ENCODE measurements around the gene HOXC4. TPM values are rescaled to one million over a fixed set of nuclear protein-coding genes. Genes with fewer than 3 reads are reported as not detected.

Gene HOXC4
- total RNA-seq, 4 donors from 2014 or later, result 1.1 to 3.1 (median 1.3) TPM

GRCh38 chr12:54042970-54043853, 10.4 kb upstream of the HOXC4 start:
- 61 to 69% methylated on average over 4 to 5 of the region's 6 CpGs for WGBS, 2 donors
- H3K4me1 ChIP-seq, result peaks cover 3 to 86% (median 11%) of the 10 kb centered on the region in 3 donors
- no peaks in the 10 kb centered on the region for H3K9me3 ChIP-seq
- no peak overlapping the region for H3K4me3 ChIP-seq
- H3K27me3 ChIP-seq, result peaks cover 0 to 82% (median 3%) of the 10 kb centered on the region in 4 donors
- H3K27ac ChIP-seq, result no peak overlapping the region
- TF ChIP-seq, protein P1, sequence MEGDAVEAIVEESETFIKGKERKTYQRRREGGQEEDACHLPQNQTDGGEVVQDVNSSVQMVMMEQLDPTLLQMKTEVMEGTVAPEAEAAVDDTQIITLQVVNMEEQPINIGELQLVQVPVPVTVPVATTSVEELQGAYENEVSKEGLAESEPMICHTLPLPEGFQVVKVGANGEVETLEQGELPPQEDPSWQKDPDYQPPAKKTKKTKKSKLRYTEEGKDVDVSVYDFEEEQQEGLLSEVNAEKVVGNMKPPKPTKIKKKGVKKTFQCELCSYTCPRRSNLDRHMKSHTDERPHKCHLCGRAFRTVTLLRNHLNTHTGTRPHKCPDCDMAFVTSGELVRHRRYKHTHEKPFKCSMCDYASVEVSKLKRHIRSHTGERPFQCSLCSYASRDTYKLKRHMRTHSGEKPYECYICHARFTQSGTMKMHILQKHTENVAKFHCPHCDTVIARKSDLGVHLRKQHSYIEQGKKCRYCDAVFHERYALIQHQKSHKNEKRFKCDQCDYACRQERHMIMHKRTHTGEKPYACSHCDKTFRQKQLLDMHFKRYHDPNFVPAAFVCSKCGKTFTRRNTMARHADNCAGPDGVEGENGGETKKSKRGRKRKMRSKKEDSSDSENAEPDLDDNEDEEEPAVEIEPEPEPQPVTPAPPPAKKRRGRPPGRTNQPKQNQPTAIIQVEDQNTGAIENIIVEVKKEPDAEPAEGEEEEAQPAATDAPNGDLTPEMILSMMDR (IDR thresholded peaks at IDR 0.05), result no peak
- TF ChIP-seq POLR2A (IDR thresholded peaks at IDR 0.05), result no peak
- no peaks in the 10 kb centered on the region for H3K36me3 ChIP-seq
- intact Hi-C loops (cut with DNase I), result no loop called here
- DNase-seq, result no peak

- Histone ChIP-seq H3K36me3 (no peaks in the 10 kb centered on the region), H3K27me3 (peaks cover 0 to 80% (median 3%) of the 10 kb centered on the region in 4 donors), H3K4me3 (no peak overlapping the region), H3K9me3 (no peaks in the 10 kb centered on the region), H3K4me1 (peaks cover 0 to 86% (median 3%) of the 10 kb centered on the region in 3 donors), H3K27ac (no peak overlapping the region)
- 30 to 61% methylated on average over 5 of the region's 5 CpGs for WGBS, 2 donors
- intact Hi-C loops (cut with DNase I), result no loop called here
- TF ChIP-seq POLR2A (IDR thresholded peaks at IDR 0.05), result no peak
- TF ChIP-seq, protein P1 (IDR thresholded peaks at IDR 0.05), result no peak
- no peak for DNase-seq
These were observed 9.1 kb upstream of the HOXC4 start for GRCh38 chr12:54044425-54045103.

GRCh38 chr12:54045401-54045800, 8.2 kb upstream of the HOXC4 start:
- Histone ChIP-seq H3K4me1 (peaks cover 0 to 86% (median 3%) of the 10 kb centered on the region in 3 donors), H3K27me3 (peaks cover 0 to 78% (median 3%) of the 10 kb centered on the region in 4 donors), H3K27ac (no peak overlapping the region), H3K4me3 (no peak overlapping the region), H3K9me3 (no peaks in the 10 kb centered on the region), H3K36me3 (no peaks in the 10 kb centered on the region)
- intact Hi-C loops (cut with DNase I), result no loop called here
- no peak for TF ChIP-seq POLR2A (IDR thresholded peaks at IDR 0.05)
- TF ChIP-seq, protein P1 (IDR thresholded peaks at IDR 0.05), result no peak
- no peak for DNase-seq

DNA sequence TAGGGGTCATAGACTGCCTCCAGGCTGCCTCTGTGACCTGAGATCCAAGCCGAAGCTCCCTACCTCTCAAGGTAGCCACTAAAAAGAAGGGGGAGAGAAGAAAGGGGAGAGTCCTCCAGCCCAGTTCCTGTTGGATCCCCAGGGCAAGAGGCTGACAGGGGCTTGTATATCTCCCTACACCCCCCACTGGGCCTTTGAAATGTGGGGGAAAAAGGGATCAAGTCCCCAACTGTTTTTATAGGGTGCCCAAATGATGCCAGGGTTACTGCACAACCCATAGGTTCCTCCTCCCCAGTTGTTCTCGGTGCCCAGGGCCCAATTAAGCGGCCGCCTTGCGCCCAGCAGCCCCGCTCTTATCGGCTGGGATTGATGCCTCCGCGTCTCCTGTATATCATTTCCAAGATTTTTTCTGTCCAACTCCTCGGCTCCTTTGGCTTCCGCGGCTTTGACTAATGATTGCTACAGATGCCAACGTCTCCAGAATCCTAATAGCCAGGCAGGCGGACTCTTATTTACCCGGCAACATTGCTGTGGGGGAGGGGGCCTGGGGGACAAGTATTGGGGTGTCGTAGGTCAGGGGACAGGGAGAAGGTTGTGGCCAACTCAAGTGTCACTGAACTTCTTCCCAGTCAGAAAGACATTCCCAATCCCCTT, 7.6 kb upstream of the HOXC4 start:
- no peak for DNase-seq
- Histone ChIP-seq H3K9me3 (no peaks in the 10 kb centered on the region), H3K36me3 (no peaks in the 10 kb centered on the region), H3K27me3 (peaks cover 0 to 83% (median 3%) of the 10 kb centered on the region in 4 donors), H3K27ac (peak overlapping the region in 3 of 4 donors; percentile 77 to 96 (median 85)), H3K4me1 (peaks cover 3 to 86% (median 4%) of the 10 kb centered on the region in 3 donors), H3K4me3 (peak overlapping the region in 3 of 4 donors; percentile 46 to 60 (median 51))
- TF ChIP-seq, protein P1 (IDR thresholded peaks at IDR 0.05), result no peak
- no peak for TF ChIP-seq POLR2A (IDR thresholded peaks at IDR 0.05)
- intact Hi-C loops (cut with DNase I), result no loop called here
- 31 to 38% methylated on average over 15 to 16 of the region's 16 CpGs for WGBS, 2 donors
